Stomach (tissue), 9 donors: Measurements from ENCODE around the gene DDX55. TPM values are rescaled to one million over a fixed set of nuclear protein-coding genes. Genes with fewer than 3 reads are reported as not detected.
"Not testable (repeated sequence)": the region's sequence is repeated elsewhere in the genome, so short reads cannot be mapped to it uniquely, and the experiment has no call there.

Experiments used
- DNase-seq, 2 donors: peaks; one replicate each; pipeline versions ENCODE4 v3.0.0 to v3.0.0-alpha.2; 2013 to 2019
- H3K27ac ChIP-seq, 5 donors: fragments of 200-600 bp in 4 of 5; sonication (generic) in 4 of 5; one replicate each; pipeline ENCODE4 v1.5.1; 2013 to 2019; ENCODE audit warnings: mild to moderate bottlenecking in 1 of 5, moderate library complexity in 1 of 5
- H3K27me3 ChIP-seq, 3 donors: fragments of 200-600 bp; sonication (generic); one replicate each; pipeline ENCODE4 v1.5.1; 2017 to 2019; ENCODE audit warnings: mixed run types in 1 of 3
- H3K36me3 ChIP-seq, 4 donors: fragments of 200-600 bp; sonication (generic); 1 replicate in 3 of 4; 2 replicates in 1 of 4; pipeline ENCODE4 v1.5.1; 2016 to 2019
- H3K4me1 ChIP-seq, 4 donors: fragments of 200-600 bp; sonication (generic); one replicate each; pipeline ENCODE4 v1.5.1; 2016 to 2019
- H3K4me3 ChIP-seq, 4 donors: fragments of 200-600 bp; sonication (generic) in 3 of 4; one replicate each; pipeline ENCODE4 v1.5.1; 2016 to 2019; ENCODE audit warnings: mild to moderate bottlenecking in 1 of 4
- H3K9me3 ChIP-seq, 4 donors: fragments of 200-600 bp; sonication (generic); one replicate each; pipeline ENCODE4 v1.5.1; 2016 to 2019
- CTCF ChIP-seq, 7 experiments: fragments of 450-650 bp in 4 of 7; fragments of 200-600 bp in 3 of 7; sonication (generic) in 3 of 7; IDR thresholded peaks; one replicate each; pipeline ENCODE4 v1.5.1; 2016 to 2019; ENCODE audit warnings: antibody characterized with exemption in 7 of 7, control low read depth in 2 of 7, mild to moderate bottlenecking in 1 of 7
- EP300 ChIP-seq: sonication (generic); formaldehyde crosslinking; IDR thresholded peaks from one replicate; pipeline ENCODE4 v1.6.1; 2017; ENCODE audit warnings: antibody characterized with exemption
- POLR2A ChIP-seq, 4 donors: fragments of 450-650 bp; IDR thresholded peaks; one replicate each; pipeline ENCODE4 v1.6.1; 2016; ENCODE audit warnings: antibody characterized with exemption in 4 of 4, control low read depth in 2 of 4, mild to moderate bottlenecking in 1 of 4, moderate library complexity in 1 of 4
- POLR2AphosphoS5 ChIP-seq, 3 donors: sonication (generic); formaldehyde crosslinking; IDR thresholded peaks; one replicate each; pipeline ENCODE4 v1.6.1; 2016; ENCODE audit warnings: antibody characterized with exemption in 3 of 3
- WGBS, 5 donors: extraction: QIAGEN DNeasy Blood & Tissue Kit in 3 of 5; methylation state at CpG; one replicate each; pipeline versions ENCODE4 v1.1.5 to v1.1.7; 2013 to 2018; 5-methylcytosine and 5-hydroxymethylcytosine counted together
- intact Hi-C: fragments of 100-400 bp; cut with DNase I; formaldehyde crosslinking; loops from one replicate; pipeline ENCODE4 v1.15.1; 2023; ENCODE audit warnings: low total_unique reads
- polyA plus RNA-seq, 3 donors: library from polyadenylated mRNA; stranded (reverse); fragments of 200-250 nt; gene quantifications; one replicate each; pipeline ENCODE4 v1.2.3, GENCODE V29; 2013
- total RNA-seq, 5 donors: library from RNA; depleted of rRNA; stranded (reverse); fragments of >200 nt; gene quantifications; one replicate each; pipeline versions ENCODE4 v1.1.0 to v1.2.3, GENCODE V29; 2014 to 2016
- donor health status: healthy with polysubstance abuse.
- donor health status: Bipolar disorder and iron deficiency.
- donor health status: healthy.

The DDX55 gene
- total and polyA plus RNA-seq, 8 donors = 7.5 to 78.2 (median 19.3) TPM

DNA sequence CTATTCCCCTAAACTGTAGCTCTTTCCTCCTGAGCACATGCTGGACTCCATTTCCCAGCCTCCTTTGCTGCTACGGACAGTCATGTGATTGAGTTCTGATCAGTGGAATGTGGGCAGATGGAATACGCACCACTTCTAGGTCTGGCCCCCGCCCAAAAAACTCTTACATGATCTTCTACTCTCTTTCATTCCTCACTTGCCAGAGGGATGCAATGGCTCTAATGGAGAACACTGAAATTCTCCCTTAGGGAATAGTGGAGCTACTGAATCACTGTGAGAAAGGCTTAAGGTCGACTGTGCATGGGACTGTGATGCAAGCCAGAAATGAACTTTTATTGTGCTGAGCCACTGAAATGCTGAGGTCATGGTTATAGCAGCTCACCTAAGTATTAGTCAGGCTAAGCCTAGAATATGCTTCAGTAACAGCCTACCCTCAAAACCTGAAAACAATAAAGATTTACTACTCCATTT lies 30.5 kb upstream of the DDX55 start:
- H3K27ac ChIP-seq = no peak overlapping the region
- no peaks in the 10 kb centered on the region for H3K9me3 ChIP-seq
- intact Hi-C loops = no loop called here
- no peaks in the 10 kb centered on the region for H3K36me3 ChIP-seq
- TF ChIP-seq POLR2AphosphoS5 (IDR thresholded peaks at IDR 0.05) = no peak
- no peak for TF ChIP-seq CTCF (IDR thresholded peaks at IDR 0.05)
- no peak for TF ChIP-seq POLR2A (IDR thresholded peaks at IDR 0.05)
- TF ChIP-seq EP300 = no peak
- H3K27me3 ChIP-seq = no peaks in the 10 kb centered on the region
- 35 to 42% (median 39%) methylated on average over 4 of the region's 4 CpGs for WGBS, 5 donors
- DNase-seq = peak; percentile 27 to 58
- no peak overlapping the region for H3K4me3 ChIP-seq
- peaks cover 0 to 4% (median 0%) of the 10 kb centered on the region in 4 donors for H3K4me1 ChIP-seq

- WGBS, 5 donors = 44 to 70% (median 61%) methylated on average over 2 of the region's 2 CpGs
- no peak for TF ChIP-seq POLR2AphosphoS5 (IDR thresholded peaks at IDR 0.05)
- Histone ChIP-seq H3K4me1 (peaks cover 0 to 4% (median 0%) of the 10 kb centered on the region in 4 donors), H3K36me3 (peaks cover 0 to 5% (median 3%) of the 10 kb centered on the region in 4 donors), H3K27me3 (no peaks in the 10 kb centered on the region), H3K9me3 (no peaks in the 10 kb centered on the region), H3K27ac (no peak overlapping the region), H3K4me3 (no peak overlapping the region)
- intact Hi-C loops = no loop called here
- DNase-seq = no peak
Measured at GRCh38 chr12:123572391-123572790, 29.5 kb upstream of the DDX55 start.

DNA sequence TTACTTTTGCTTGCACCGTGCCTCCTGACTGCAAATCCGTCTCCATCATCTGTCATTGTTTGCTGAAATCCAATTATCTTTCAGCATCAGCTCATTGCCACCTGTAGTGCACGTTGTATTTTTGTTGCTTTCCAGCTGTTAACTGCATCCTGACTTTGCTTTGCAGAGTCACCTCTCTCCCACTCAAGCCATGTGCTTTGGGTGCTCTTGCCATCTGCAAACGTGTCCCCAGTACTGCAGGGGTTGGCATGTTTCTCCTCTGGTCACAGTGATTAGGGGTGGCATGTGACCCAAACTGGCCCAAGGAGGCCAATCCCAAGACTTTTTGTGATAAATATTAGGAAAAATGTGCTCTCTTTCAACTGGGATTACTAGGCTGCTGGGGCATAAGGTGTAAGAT lies 28.0 kb upstream of the DDX55 start:
- H3K27me3 ChIP-seq = no peaks in the 10 kb centered on the region
- H3K4me1 ChIP-seq = peaks cover 0 to 4% (median 0%) of the 10 kb centered on the region in 4 donors
- TF ChIP-seq POLR2A (IDR thresholded peaks at IDR 0.05) (no peak), EP300 (no peak), POLR2AphosphoS5 (IDR thresholded peaks at IDR 0.05) (no peak), CTCF (IDR thresholded peaks at IDR 0.05) (no peak)
- H3K27ac ChIP-seq = no peak overlapping the region
- 14 to 32% (median 24%) methylated on average over 4 of the region's 4 CpGs for WGBS, 5 donors
- intact Hi-C loops = no loop called here
- no peak overlapping the region for H3K4me3 ChIP-seq
- H3K9me3 ChIP-seq = no peaks in the 10 kb centered on the region
- no peak for DNase-seq
- peaks cover 0 to 9% (median 5%) of the 10 kb centered on the region in 4 donors for H3K36me3 ChIP-seq

- H3K36me3 ChIP-seq = peaks cover 0 to 9% (median 5%) of the 10 kb centered on the region in 4 donors
- no peak overlapping the region for H3K27ac ChIP-seq
- H3K4me3 ChIP-seq = no peak overlapping the region
- H3K4me1 ChIP-seq = peaks cover 0 to 15% (median under 1%) of the 10 kb centered on the region in 4 donors
- no peaks in the 10 kb centered on the region for H3K9me3 ChIP-seq
- 77 to 97% (median 95%) methylated on average over 1 of the region's 1 CpG for WGBS, 5 donors
- intact Hi-C loops = no loop called here
- TF ChIP-seq POLR2A (IDR thresholded peaks at IDR 0.05) (no peak), POLR2AphosphoS5 (IDR thresholded peaks at IDR 0.05) (no peak), CTCF (IDR thresholded peaks at IDR 0.05) (no peak), EP300 (no peak)
- no peaks in the 10 kb centered on the region for H3K27me3 ChIP-seq
- DNase-seq = no peak
Measured at GRCh38 chr12:123576611-123577010, 25.3 kb upstream of the DDX55 start.

GRCh38 chr12:123578243-123578642 lies 23.7 kb upstream of the DDX55 start:
- Histone ChIP-seq H3K27me3 (no peaks in the 10 kb centered on the region), H3K4me1 (peaks cover 9 to 31% (median 16%) of the 10 kb centered on the region in 4 donors), H3K4me3 (no peak overlapping the region), H3K36me3 (peaks cover 0 to 9% (median 5%) of the 10 kb centered on the region in 4 donors), H3K27ac (no peak overlapping the region), H3K9me3 (no peaks in the 10 kb centered on the region)
- WGBS, 5 donors = 70 to 85% (median 73%) methylated on average over 3 of the region's 3 CpGs
- TF ChIP-seq CTCF (IDR thresholded peaks at IDR 0.05) (no peak), POLR2A (IDR thresholded peaks at IDR 0.05) (no peak), POLR2AphosphoS5 (IDR thresholded peaks at IDR 0.05) (no peak), EP300 (no peak)
- intact Hi-C loops = no loop called here
- DNase-seq = no peak

- 64 to 86% (median 72%) methylated on average over 4 of the region's 4 CpGs for WGBS, 5 donors
- H3K4me3 ChIP-seq, H3K27me3 ChIP-seq, intact Hi-C loops, H3K27ac ChIP-seq, DNase-seq, H3K36me3 ChIP-seq, H3K9me3 ChIP-seq: not testable (repeated sequence)
- peaks cover 11 to 35% (median 19%) of the 10 kb centered on the region in 4 donors for H3K4me1 ChIP-seq
Measured at GRCh38 chr12:123578829-123579228, 23.1 kb upstream of the DDX55 start.
